Femur (tissue), 1 donor: ENCODE measurements around the gene CFL2.
"Not testable (repeated sequence)": the region's sequence is repeated elsewhere in the genome, so short reads cannot be mapped to it uniquely, and the experiment has no call there.

Experiments used
- DNase-seq: peaks from one replicate; pipeline ENCODE4 v3.0.0-alpha.2; 2017

The CFL2 gene

DNA sequence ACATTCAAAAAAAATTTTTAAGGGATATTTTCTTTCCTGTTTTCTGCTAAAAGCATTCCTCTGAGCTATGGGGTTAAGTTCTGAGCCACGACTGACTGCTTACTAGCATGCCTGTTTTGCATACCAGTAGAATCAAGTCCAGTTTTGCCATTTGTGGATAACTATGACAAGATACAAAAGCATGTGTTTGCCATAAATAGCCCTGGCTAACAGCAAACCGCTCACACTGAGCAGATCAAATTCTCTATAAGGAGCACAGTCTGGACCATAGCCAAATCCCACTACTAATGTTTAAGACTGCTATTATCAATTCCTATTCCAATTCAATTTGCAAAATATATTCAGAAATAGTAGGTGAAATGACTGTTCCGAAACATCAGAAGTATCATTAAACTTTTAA lies 3.2 kb downstream of the CFL2 start:
- peak; percentile 56 for DNase-seq

DNA sequence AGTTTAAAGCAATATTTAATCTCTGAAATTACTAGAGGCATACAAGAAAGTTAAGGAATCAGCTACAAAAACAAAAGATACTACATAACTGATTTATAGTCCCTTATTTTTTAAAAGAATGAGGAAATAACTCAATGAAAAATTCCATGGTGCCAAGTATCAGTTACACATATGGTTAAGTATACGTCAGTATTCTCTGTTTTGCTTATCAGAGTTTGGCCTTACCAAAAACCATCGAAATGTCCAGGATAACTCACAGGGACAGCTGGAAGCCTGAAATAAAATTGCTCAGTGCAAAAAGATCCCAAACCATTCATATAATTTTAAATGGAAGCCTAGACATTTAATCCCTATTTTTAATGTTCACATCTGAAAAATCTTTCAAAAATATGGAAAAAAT lies 3.6 kb downstream of the CFL2 start:
- DNase-seq: no peak

DNA sequence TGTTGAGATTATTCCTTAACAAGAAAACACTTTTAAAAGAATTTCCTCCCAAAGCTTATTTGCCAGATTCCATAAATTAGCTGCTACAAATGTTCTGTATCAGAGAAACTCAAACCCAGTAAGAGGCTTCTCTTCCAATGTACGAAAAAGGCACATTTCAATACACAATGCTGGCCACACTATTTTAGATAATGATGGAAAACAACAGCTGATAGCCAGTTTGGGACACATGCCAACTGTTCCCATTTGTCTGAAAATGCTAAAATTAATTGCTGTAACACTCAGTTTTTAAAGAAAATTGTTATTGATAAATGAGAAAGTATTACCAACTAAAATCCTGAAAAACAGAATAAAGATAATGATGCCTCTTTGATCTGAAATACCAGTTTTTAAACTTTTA lies 4.4 kb downstream of the CFL2 start:
- no peak for DNase-seq

DNA sequence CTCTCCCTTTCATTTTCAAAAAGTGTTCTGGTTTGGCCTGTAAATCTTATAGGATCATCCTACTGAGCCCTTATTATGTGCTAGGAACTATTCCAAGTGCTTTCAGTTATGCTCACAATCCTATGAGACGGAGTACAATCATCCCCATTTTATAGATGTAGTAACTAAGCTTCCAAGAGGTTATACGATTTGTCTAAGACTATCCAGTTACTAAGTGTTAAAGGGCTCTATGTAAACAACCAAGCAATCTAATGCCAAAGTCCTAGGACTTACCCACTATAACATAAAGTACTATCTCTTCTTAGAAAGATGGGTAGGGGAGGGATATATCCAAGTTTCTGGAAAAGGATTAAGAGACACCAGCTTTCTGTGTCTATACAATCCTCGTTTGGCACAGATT lies 6.7 kb downstream of the CFL2 start:
- DNase-seq: no peak

DNA sequence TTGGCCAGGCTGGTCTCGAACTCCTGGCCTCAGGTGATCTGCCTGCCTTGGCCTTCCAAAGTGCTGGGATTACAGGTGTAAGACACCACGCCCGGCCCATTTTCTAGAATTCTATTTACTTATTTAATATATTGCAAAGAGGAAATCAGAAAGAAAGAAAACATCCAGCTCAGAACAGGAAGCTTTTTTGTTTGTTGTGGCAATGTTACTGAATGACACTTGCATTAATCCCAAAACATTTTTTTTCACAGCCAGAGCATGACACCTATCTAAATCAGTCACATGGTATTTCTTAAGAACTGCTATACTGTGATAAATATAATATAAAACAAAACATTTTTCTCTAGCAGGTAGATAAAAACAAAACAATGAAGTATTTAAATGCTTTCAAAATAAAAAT lies 12.6 kb downstream of the CFL2 start:
- DNase-seq: no peak

DNA sequence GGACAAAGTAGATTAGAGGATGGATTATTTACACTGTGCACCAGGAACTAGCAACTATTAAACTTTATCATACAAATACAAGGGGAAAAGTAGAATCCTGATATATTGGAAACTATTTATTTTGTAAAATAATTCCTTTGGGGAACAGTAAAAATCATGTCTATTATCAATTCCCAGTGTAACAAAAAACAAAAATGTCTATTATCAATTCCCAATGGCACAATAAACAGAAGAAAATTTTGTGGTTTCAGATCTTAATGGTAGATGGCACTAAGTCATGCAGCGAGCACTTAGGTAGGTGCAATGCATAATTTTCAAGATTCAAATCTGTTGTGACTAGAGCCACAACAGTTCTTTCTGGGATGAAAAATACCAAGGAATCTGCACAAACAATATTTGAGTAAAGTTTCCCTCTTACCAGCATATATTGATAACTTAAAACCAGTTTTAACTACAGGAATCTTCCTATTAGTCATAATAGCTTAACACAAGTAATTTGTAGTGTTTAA lies 13.7 kb downstream of the CFL2 start:
- DNase-seq: no peak

DNA sequence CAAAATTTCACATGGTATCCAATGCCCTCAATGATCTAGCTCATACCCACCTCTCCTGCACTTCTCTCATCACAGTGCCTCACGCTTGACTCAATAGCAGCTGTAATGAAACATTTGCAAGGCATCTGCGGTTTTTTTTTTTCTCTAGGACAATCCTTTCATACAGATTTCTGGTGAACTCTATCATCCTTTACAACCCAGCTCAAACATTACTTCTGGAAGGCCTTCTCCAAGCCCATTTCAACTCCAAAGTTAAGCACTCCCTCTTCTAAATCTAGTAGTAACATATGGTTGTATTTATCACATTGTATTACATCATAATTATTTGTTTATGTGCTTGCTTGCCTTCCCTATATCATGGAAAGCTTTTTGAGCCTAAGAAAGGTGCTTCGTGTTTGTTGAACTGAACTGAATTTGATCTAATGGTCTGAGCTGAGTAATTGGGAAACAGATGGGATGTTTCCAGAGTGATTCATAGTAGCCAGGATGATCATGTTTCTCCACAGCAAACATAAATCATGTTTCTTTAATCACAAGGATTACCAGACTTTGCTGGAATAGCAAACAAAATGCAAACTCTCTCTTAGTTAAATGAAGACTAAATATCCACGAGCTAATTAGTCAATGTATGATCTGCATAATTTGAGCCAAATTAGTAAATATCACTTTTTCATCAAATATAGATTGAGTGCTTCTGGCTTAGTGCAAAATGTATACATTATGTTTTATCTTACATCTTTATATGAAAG lies 14.3 kb downstream of the CFL2 start:
- no peak for DNase-seq

DNA sequence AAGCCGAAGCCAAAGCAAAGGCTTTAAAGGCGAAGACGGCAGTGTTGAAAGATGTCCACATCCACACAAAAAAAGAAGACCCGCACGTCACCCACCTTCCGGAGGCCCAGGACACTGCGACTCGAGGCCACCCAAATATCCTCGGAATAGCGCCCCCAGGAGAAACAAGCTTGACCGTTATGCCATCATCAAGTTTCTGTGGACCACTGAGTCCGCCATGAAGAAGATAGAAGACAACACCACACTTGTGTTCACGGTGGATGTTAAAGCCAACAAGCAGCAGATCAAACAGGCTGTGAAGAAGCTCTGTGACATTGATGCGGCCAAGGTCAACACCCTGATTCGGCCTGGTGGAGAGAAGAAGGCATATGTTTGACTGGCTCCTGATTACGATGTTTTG lies 20.2 kb downstream of the CFL2 start:
- DNase-seq: not testable (repeated sequence)

DNA sequence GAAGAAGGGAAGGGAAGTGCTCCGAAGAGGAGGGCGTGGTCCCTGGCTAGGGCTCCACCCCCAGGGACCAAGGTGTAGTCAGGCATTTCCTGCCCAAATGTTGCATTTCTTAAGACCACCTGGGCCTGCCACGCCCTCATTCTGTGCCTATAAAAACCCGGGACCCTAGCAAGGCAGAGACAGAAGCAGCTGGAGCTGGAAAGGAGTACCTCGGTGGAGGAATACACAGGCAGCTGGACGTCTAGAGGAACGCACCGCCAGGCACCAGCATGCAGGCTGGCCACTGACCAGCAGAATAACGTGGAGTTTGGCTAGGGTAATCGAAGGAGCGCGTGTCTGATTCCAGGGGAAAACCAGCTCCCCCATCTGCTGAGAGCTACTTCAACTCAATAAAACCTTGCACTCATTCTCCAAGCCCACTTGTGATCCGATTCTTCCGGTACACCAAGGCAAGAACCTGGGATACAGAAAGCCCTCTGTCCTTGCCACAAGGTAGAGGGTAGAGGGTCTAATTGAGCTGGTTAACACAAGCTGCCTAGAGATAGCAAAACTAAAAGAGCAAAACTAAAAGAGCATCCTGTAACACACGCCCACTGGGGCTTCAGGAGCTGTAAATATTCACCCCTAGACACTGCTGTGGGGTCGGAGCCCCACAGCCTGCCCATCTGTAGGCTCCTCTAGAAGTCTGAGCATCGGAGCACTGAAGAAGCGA lies 21.0 kb downstream of the CFL2 start:
- DNase-seq: peak; percentile 51

DNA sequence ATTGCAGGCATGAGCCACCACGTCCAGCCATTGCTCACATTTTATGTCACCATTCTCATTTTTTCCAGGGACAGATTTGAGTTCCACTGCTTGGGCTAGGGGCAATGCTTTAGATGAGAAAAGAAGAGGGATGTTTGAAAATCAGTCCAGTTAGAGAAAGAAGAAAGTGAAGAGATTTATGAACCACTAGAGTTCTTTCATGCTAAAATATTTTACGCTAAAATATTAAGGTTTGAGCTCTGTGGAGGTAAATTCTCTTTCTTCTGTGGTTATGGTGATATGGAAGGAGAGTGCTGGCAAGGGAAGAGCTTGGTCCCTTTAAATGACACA lies 21.5 kb downstream of the CFL2 start:
- no peak for DNase-seq

DNA sequence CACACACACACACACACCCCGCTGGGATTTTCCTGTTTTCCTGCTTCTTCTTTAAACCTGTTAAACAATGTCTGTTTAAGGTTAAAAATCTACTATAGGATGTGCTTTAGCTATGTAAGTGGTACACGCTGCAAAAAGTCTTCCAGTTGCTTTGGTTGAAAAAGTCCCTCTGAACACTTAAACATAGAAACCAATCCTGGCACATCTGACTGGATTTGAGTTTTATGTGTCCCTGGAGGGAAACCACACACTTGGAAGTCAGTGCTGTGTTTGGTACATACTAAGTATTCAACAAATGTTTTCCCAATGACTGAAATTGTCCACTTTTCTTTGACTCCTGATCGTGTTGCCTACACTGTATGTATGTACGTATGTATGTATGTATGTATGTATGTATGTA lies 22.0 kb downstream of the CFL2 start:
- DNase-seq: no peak

DNA sequence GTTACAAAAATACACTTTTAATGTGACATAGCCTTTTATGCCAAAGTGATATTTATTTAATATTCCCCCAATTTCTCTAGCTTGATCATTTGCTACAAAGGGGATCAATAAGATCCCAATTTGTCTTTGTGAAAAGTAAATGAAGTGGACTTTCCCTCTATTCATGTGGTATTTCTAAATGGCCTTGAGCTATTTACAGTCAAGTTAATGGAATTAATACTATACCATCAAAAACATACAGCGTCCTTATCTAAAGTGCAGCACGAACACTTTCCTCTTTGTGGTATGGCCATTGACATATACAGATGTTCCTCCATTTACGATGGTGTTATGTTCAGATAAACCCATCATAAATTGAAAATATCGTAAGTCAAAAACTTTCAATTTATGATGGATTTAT lies 23.2 kb downstream of the CFL2 start:
- DNase-seq: no peak

DNA sequence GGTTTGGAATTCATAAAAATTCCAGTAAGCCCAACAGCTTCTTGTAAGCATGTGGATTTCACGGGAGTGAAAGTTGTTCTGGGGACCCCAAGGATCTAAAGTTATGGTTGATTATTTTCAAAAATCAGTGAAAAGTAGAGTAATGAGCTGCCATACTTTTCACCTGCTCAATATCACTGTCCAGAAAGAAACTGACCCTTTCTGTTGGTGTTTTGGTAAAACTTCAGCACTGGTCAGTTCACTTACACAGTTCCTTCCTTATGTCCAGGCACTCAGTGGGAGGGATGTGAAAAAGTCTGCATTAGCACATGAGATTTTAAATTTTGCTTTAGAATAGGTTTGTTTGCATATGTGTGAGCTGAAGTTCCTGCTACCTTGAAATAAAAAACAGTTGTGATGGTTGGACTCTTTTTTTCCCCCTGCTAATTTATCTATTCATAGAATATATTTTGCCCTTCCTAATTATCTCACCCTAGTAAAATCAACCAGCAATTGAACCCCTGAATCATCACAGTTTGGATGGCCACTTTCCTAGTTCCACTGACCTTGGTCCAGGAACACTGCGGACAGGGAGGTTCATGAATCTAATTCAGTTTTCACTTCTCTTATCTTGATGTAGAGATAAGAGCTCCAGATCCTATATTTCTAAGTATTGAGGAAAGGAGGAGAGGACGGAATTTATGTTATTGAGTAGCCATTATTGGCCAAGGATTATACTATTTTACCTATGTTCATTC lies 25.8 kb downstream of the CFL2 start:
- DNase-seq: no peak

DNA sequence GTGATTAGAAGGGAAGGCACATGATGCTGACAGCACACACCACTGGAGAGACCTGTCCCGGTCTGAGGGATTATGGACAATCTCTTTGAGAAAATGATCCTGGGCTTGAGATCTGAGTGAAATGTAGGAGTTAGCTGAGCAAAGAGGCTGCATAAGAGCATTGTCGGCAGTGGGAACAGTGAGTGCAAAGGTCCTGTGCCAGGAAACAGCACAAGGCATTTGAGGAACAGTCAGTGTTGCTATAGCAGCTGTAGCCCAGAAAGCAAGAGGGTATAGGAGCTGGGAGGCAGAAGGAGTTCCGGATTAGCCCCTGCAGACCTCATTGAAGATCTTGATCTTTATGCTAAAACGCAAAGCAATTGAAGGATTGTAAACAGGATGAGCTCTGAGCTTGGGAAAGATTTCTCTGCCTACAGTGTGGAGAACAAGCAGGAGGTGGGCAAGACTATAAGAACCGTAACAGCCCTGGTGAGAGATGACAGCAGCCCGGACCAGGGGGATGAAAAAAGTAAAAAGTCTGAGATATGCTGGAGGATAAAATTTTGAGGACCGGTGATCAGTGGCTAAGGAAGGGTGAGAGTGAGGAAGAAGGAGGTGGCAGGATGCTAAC lies 28.5 kb downstream of the CFL2 start:
- DNase-seq: no peak

DNA sequence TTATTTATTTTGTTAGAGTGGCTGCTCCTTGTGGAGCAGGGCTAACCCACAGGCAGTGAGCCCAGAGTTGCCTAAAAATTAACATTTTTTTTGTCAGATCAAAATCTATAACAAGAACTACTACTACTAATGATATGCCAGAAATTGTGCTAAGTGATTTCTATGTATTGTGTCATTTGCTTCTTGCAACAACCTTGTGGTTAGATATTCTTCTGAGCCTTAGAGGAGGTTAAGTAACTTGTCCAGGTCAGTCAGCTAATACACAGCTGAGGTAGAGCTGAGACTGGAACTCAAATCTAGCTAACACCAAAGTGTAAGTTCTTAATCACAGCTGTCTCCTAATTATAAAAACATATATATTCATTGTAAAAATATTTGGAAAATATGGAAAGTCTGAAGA lies 29.8 kb downstream of the CFL2 start:
- no peak for DNase-seq

DNA sequence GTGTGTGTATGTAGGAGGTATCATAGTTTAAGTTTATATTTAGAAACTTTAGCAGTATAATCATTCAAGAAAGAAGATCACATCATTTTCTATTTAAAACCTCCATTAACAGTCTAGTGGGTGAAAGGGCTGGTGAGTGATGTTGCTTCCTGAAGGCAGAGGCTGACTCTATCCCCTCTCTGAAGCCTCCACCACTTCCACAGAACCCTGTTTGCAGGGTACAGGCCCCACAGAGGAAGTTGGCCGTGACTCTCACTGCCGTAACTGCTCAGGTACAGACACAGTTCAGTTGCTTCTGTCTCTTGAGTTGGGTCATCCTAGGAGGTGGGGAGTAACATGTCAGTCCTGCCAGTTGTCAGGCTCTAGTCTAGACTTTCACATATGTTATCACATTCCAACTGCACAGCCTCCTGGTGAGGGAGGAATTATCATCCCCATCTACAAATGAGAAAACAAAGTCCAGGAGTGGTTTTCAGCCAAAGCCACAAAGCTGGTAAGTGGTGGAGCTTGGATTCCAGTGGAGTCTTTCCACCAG lies 31.5 kb downstream of the CFL2 start:
- DNase-seq: no peak

DNA sequence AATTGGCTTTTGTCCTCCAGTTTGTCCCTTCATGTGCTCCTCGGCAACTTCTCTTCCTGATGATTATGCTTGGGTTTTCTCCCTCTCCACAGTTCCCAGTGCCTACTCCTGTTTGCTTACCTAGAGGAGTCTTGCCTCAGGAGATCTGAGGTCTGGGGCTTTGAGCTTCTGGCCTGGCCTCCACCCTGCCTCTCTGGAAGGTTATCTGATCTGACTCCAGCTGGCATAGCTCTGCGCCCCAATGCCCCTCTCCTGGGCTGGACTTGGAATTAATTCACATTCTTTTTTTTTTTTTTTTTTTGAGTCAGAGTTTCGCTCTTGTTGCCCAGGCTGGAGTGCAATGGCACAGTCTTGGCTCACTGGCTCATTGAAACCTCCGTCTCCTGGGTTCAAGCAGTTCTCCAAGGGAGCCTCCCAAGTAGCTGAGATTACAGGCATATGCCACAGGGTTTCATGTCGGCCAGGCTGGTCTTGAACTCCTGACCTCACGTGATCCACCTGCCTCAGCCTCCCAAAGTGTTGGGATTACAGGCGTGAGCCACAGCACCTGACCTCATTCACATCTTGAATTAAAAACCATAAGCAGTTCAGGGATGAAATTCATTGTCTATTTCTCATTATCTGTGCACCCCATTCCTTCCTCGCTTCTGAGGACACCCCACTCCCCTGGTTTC lies 33.5 kb downstream of the CFL2 start:
- DNase-seq: no peak

DNA sequence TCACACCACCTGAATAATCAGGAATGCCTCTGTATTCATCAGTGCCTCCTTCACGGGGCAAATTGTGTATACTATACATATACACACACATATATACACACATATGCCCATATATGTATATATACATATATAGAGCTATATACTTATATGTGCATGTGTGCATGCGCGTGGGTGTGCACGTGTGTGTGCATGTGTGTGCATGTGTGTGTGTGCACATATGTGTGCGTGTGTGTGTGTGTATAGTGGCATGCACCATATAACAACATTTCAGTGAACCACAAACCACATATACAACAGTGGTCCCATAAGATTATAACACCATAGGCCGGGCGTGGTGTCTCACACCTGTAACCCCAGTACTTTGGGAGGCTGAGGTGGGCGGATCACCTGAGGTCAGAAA lies 35.7 kb downstream of the CFL2 start:
- DNase-seq: no peak

DNA sequence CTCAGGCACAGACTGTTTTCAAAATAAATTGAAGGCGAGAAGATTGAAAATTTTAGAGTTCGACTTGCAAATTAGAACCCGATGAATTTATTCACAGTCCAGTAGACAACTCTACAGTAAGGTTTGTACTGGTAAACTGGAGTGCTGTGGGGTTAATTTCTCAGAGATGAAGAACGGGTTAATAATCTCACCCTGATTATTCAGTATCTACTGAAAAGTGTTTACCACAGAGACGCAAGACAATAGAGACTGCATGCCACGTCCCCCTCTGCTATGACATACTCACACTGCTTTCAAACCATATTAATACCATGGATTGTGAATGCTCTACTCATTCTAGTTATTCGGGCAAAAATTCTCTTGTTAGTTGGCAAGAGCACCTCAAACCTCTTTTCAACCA lies 36.1 kb downstream of the CFL2 start:
- no peak for DNase-seq

DNA sequence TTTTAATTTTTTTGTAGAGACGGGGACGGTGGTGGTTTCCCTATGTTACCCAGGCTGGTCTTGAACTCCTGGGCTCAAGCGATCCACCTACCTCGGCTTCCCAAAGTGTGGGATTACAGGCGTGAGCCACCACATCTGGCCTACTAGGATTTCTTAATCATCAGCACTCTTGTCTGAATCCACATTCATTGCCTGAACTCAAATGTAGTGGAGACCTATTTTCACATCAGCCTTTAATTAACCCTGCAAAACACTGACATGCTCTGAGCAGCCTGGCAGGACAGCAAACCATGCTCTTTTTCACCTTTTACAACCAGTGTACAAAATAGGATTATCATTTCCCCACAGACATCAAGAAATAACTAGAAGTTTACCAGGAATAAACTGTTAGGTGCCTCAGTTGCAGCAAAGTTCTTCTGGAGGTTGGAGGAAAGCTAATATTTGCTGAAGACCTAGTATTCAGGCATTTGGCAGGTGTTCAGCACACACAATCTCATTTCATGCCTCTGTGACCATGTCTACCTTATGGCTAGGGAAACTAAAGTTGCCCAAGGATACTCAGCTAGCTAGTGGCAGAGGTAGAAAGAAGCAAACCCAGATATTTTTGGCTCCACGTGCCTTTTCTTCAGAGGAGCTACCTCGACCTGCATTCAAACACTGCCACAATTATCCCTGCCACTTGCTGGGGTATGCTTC lies 37.7 kb downstream of the CFL2 start:
- no peak for DNase-seq

DNA sequence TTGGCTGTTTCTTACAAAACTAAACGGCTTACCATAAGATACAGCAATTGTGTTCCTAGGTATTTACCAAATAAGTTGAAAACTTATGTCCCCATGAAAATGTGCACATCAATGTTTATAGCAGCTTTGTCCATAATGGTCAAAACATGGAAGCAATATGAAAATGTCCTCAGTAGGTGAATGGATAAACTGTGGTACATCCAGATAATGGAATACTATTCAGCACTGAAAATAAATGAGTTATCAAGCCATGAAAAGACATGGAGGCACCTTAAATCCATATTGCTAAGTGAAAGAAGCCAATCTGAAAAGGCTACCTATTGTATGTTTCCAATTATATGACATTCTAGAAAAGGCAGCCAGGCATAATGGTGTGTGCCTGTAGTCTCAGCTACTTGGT lies 40.7 kb downstream of the CFL2 start:
- DNase-seq: no peak

DNA sequence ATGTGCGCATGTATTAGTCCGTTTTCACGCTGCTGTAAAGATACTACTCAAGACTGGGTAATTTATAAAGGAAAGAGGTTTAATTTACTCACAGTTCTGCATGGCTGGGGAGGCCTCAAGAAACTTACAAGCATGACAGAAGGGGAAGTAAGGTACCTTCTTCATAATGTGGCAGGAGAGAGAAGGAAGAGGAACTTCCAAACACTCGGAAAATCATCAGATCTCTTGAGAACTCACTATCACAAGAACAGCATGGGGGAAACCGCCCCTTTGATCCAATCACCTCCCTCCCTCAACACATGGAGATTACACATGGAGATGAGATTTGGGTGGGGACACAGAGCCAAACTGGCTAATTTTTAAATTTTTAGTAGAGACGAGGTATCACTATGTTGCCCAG lies 42.7 kb downstream of the CFL2 start:
- no peak for DNase-seq
